ENCODE measurements around the gene PLD1.

Gene PLD1

GRCh38 chr3:171666516-171666915 lies 143.8 kb downstream of the PLD1 start:
- DNase-seq (ENCODE audit: low read depth) = no peak
- H3K4me3 ChIP-seq (ENCODE audit: low read depth, low read length) = no peak overlapping the region
- TF ChIP-seq MYC (IDR thresholded peaks at IDR 0.05; ENCODE audit: low read depth, low read length) = no peak
- TF ChIP-seq POLR2A (IDR thresholded peaks at IDR 0.05; ENCODE audit: extremely low read depth, insufficient read length) = no peak
- TF ChIP-seq MAX (IDR thresholded peaks at IDR 0.05; ENCODE audit: low read depth, low read length) = no peak
- TF ChIP-seq CTCF (IDR thresholded peaks at IDR 0.05; ENCODE audit: low read depth, low read length) = no peak

- TF ChIP-seq POLR2A (IDR thresholded peaks at IDR 0.05; ENCODE audit: extremely low read depth, insufficient read length) (no peak), MAX (IDR thresholded peaks at IDR 0.05; ENCODE audit: low read depth, low read length) (no peak), CTCF (IDR thresholded peaks at IDR 0.05; ENCODE audit: low read depth, low read length) (no peak), MYC (IDR thresholded peaks at IDR 0.05; ENCODE audit: low read depth, low read length) (no peak)
- H3K4me3 ChIP-seq (ENCODE audit: low read depth, low read length) = no peak overlapping the region
- DNase-seq (ENCODE audit: low read depth) = no peak
Observed at GRCh38 chr3:171663805-171664204, 146.5 kb downstream of the PLD1 start.

GRCh38 chr3:171661484-171661883 lies 148.8 kb downstream of the PLD1 start:
- no peak for DNase-seq (ENCODE audit: low read depth)
- TF ChIP-seq POLR2A (IDR thresholded peaks at IDR 0.05; ENCODE audit: extremely low read depth, insufficient read length) (no peak), MYC (IDR thresholded peaks at IDR 0.05; ENCODE audit: low read depth, low read length) (no peak), MAX (IDR thresholded peaks at IDR 0.05; ENCODE audit: low read depth, low read length) (no peak), CTCF (IDR thresholded peaks at IDR 0.05; ENCODE audit: low read depth, low read length) (no peak)
- no peak overlapping the region for H3K4me3 ChIP-seq (ENCODE audit: low read depth, low read length)

GRCh38 chr3:171660188-171660587 lies 150.1 kb downstream of the PLD1 start:
- DNase-seq (ENCODE audit: low read depth) = peak; percentile 11
- TF ChIP-seq POLR2A (IDR thresholded peaks at IDR 0.05; ENCODE audit: extremely low read depth, insufficient read length) = no peak
- TF ChIP-seq CTCF (IDR thresholded peaks at IDR 0.05; ENCODE audit: low read depth, low read length) = no peak
- no peak for TF ChIP-seq MAX (IDR thresholded peaks at IDR 0.05; ENCODE audit: low read depth, low read length)
- no peak for TF ChIP-seq MYC (IDR thresholded peaks at IDR 0.05; ENCODE audit: low read depth, low read length)
- no peak overlapping the region for H3K4me3 ChIP-seq (ENCODE audit: low read depth, low read length)

- no peak for DNase-seq (ENCODE audit: low read depth)
- TF ChIP-seq MAX (IDR thresholded peaks at IDR 0.05; ENCODE audit: low read depth, low read length) (no peak), CTCF (IDR thresholded peaks at IDR 0.05; ENCODE audit: low read depth, low read length) (no peak), POLR2A (IDR thresholded peaks at IDR 0.05; ENCODE audit: extremely low read depth, insufficient read length) (no peak), MYC (IDR thresholded peaks at IDR 0.05; ENCODE audit: low read depth, low read length) (no peak)
- no peak overlapping the region for H3K4me3 ChIP-seq (ENCODE audit: low read depth, low read length)
Observed at GRCh38 chr3:171658841-171659240, 151.4 kb downstream of the PLD1 start.

GRCh38 chr3:171654809-171655208 lies 155.5 kb downstream of the PLD1 start:
- no peak for DNase-seq (ENCODE audit: low read depth)
- TF ChIP-seq MAX (IDR thresholded peaks at IDR 0.05; ENCODE audit: low read depth, low read length) = no peak
- TF ChIP-seq CTCF (IDR thresholded peaks at IDR 0.05; ENCODE audit: low read depth, low read length) = no peak
- TF ChIP-seq MYC (IDR thresholded peaks at IDR 0.05; ENCODE audit: low read depth, low read length) = no peak
- TF ChIP-seq POLR2A (IDR thresholded peaks at IDR 0.05; ENCODE audit: extremely low read depth, insufficient read length) = no peak

More at GRCh38 chr3:171654809-171655208, 155.5 kb downstream of the PLD1 start:
- H3K4me3 ChIP-seq (ENCODE audit: low read depth, low read length) = no peak overlapping the region

Data from NB4 (cell line).